Testis (tissue), 3 donors: ENCODE measurements around the gene MLST8. TPM values are rescaled to one million over a fixed set of nuclear protein-coding genes. Genes with fewer than 3 reads are reported as not detected.

Experiments used
- DNase-seq: peaks from one replicate; pipeline ENCODE4 v3.0.0-alpha.2; 2019
- H3K27ac ChIP-seq, 2 donors: fragments of 200-600 bp; sonication (generic); one replicate each; pipeline ENCODE4 v1.5.1; 2019
- H3K27me3 ChIP-seq: fragments of 200-600 bp; sonication (generic); one replicate; pipeline ENCODE4 v1.5.1; 2019
- H3K36me3 ChIP-seq: fragments of 200-600 bp; sonication (generic); one replicate; pipeline ENCODE4 v1.5.1; 2017; ENCODE audit warnings: low read depth; ENCODE audit errors: missing control alignments
- H3K4me1 ChIP-seq: fragments of 200-600 bp; sonication (generic); one replicate; pipeline ENCODE4 v1.5.1; 2019
- H3K4me3 ChIP-seq, 2 donors: fragments of 200-600 bp; sonication (generic); one replicate each; pipeline ENCODE4 v1.5.1; 2017 to 2019
- H3K9me3 ChIP-seq: fragments of 200-600 bp; sonication (generic); one replicate; pipeline ENCODE4 v1.5.1; 2017
- CTCF ChIP-seq, 3 experiments: fragments of 450-650 bp in 2 of 3; fragments of 200-600 bp in 1 of 3; sonication (generic) in 1 of 3; IDR thresholded peaks; one replicate each; pipeline ENCODE4 v1.5.1; 2016 to 2019; ENCODE audit warnings: antibody characterized with exemption in 3 of 3, mild to moderate bottlenecking in 2 of 3, moderate library complexity in 1 of 3
- POLR2A ChIP-seq: fragments of 450-650 bp; IDR thresholded peaks from one replicate; pipeline ENCODE4 v1.6.1; 2017; ENCODE audit warnings: antibody characterized with exemption, mild to moderate bottlenecking, moderate library complexity
- WGBS, 2 donors: methylation state at CpG; one replicate each; pipeline ENCODE4 v1.1.5; 2018; 5-methylcytosine and 5-hydroxymethylcytosine counted together
- intact Hi-C: fragments of 100-400 bp; cut with DNase I; formaldehyde crosslinking; loops from one replicate; pipeline ENCODE4 v1.15.1; 2023; ENCODE audit warnings: low total_unique reads
- polyA plus RNA-seq: library from polyadenylated mRNA; stranded (reverse); fragments of 350-450 nt; fragmentation: Illumina TruSeq; extraction: RNeasy Lipid Tissue Mini Kit (QIAGEN cat#74804); gene quantifications from one replicate; pipeline ENCODE4 v1.2.3, GENCODE V29; 2014; ENCODE audit warnings: low read depth, low replicate concordance; ENCODE audit not compliant: insufficient read depth
- total RNA-seq, 2 donors: library from RNA; depleted of rRNA; stranded (reverse); fragments of >200 nt; gene quantifications; one replicate each; pipeline ENCODE4 v1.2.3, GENCODE V29; 2016

MLST8 gene
- total and polyA plus RNA-seq, 3 donors from 2014 or later = 89.0 to 113 (median 95.4) TPM

DNA sequence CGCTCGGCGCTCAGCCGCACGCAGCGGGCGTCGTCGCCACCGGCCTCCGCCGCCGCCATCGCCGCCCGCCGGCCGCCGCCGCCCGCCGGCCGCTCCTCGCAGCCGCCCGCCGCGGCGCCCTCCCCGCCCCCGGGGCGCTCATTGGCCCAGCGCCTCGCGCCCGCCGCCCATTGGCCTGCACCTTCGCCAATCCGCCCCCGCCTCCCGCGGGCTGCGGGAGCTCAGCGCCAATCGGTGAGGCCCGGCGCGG, 9.4 kb downstream of the MLST8 start, which contains the start of gene PGP:
PGP (minus strand) TSS at position 122 of the 250 bp plus-strand sequence; CDS start at position 59, 63 bp downstream.
- peaks cover 38% of the 10 kb centered on the region for H3K4me1 ChIP-seq
- 3% methylated on average over 8 of the region's 48 CpGs; no CpG with 5 or more reads in 1 of the 2 donors for WGBS, 2 donors
- H3K9me3 ChIP-seq = no peaks in the 10 kb centered on the region
- H3K27ac ChIP-seq = peak within 1 kb of the TSS; percentile 61 to 91
- TF ChIP-seq POLR2A = no peak
- TF ChIP-seq CTCF (IDR thresholded peaks at IDR 0.05) = no peak
- H3K4me3 ChIP-seq = peak within 1 kb of the TSS; percentile 65 to 67
- H3K27me3 ChIP-seq = no peaks in the 10 kb centered on the region
- intact Hi-C loops = no loop called here
- H3K36me3 ChIP-seq = no peaks in the 10 kb centered on the region
- DNase-seq = no peak

GRCh38 chr16:2216330-2216729, 11.1 kb downstream of the MLST8 start:
- Histone ChIP-seq H3K4me1 (peaks cover 22% of the 10 kb centered on the region), H3K27me3 (no peaks in the 10 kb centered on the region), H3K9me3 (no peaks in the 10 kb centered on the region), H3K4me3 (no peak overlapping the region), H3K27ac (no peak overlapping the region), H3K36me3 (no peaks in the 10 kb centered on the region)
- DNase-seq = no peak
- intact Hi-C loops = no loop called here
- TF ChIP-seq CTCF (IDR thresholded peaks at IDR 0.05) = no peak
- TF ChIP-seq POLR2A = no peak
- 94 to 96% methylated on average over 4 of the region's 4 CpGs for WGBS, 2 donors

- WGBS, 2 donors = 0 to 1% methylated on average over 30 to 82 of the region's 82 CpGs
- TF ChIP-seq CTCF (IDR thresholded peaks at IDR 0.05) (no peak), POLR2A (peak; percentile 28)
- H3K9me3 ChIP-seq = no peaks in the 10 kb centered on the region
- peak; percentile 100 for DNase-seq
- peak within 1 kb of the TSS; percentile 75 to 84 for H3K27ac ChIP-seq
- peaks cover 19% of the 10 kb centered on the region for H3K4me1 ChIP-seq
- intact Hi-C loops = no loop called here
- no peaks in the 10 kb centered on the region for H3K36me3 ChIP-seq
- H3K4me3 ChIP-seq = peak within 1 kb of the TSS; percentile 87 to 90
- H3K27me3 ChIP-seq = no peaks in the 10 kb centered on the region
These were observed 18.1 kb downstream of the MLST8 start, which contains the start of gene E4F1 for GRCh38 chr16:2223221-2223941. TSS of gene E4F1 (plus strand) at chr16:2223591. CDS start at chr16:2223614, 23 bp downstream.

DNA sequence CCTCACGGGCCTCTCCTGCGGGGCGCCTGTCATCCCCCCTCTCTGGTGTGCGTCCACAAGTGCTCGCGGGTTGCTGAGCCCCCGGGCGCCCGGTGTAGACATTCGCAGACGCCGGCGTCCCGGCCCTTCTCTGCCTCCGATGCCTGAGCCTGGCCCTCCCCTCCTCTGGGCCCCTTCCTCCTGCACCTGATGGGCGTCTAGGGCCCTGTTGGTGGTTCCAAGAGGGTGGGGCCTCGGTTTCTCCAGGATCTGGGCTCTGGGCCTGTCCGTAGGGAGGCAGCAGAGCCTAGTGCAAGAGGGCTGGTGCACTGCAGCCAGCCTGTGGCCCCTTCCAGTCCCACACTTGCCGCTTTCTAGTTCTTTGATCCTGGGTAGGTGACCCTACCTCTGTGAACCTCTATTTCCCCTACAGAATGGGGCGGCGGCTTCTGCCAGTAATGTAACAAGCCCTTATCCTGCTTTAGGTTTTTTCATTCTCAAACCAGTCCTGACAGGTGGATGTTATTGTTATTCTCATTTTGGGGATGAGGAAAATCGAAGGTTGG, 18.8 kb downstream of the MLST8 start:
- H3K4me1 ChIP-seq = peaks cover 19% of the 10 kb centered on the region
- intact Hi-C loops = no loop called here
- no peak for TF ChIP-seq CTCF (IDR thresholded peaks at IDR 0.05)
- no peak for TF ChIP-seq POLR2A
- no peaks in the 10 kb centered on the region for H3K36me3 ChIP-seq
- H3K4me3 ChIP-seq = peak overlapping the region; percentile 87 to 90
- H3K27me3 ChIP-seq = no peaks in the 10 kb centered on the region
- no peaks in the 10 kb centered on the region for H3K9me3 ChIP-seq
- H3K27ac ChIP-seq = peak overlapping the region; percentile 75 to 84
- WGBS, 2 donors = 5 to 19% methylated on average over 4 to 22 of the region's 22 CpGs
- DNase-seq = peak; percentile 59
